Measurements from ENCODE around the gene KCNQ2. TPM values are rescaled to one million over a fixed set of nuclear protein-coding genes. Genes with fewer than 3 reads are reported as not detected.

Gene KCNQ2
- total RNA-seq, 1 experiment from 2014 or later = 86.5 TPM

DNA sequence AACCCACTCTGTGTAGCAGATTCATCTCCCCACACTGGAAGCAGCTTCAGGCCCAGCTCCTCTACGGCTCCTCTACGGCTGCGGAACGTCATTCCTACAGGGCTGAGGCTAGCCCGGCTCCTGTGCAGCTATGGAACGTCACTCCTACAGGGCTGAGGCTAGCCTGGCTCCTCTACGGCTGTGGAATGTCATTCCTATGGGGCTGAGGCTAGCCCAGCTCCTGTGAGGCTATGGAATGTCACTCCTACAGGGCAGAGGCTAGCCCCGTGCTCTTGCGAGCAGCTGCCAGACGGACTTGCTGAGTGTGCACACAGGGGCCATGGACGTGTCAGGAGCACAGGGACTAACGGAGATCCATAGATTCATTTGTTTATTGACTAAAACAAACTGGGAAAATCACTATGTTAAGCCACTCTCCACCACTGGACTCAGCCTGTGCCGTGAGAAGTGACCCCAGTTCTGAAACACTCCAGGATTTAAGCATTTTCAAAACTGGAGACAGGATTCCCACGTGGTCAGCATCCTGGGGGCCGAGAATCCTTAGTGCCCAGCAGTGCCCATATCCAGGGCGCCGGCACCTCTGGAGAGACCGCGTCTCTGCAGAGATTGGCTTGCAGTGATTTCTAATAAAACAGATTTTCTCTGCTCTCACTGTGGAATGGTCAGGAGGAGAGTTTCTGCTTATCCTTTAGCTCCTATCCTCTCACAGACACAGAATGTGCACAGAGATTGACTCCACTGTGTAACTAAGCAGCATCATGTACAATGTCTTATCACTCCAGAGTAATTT, 5.0 kb downstream of the KCNQ2 start:
- BruUV-seq (replicated peaks) = no TSS peak

DNA sequence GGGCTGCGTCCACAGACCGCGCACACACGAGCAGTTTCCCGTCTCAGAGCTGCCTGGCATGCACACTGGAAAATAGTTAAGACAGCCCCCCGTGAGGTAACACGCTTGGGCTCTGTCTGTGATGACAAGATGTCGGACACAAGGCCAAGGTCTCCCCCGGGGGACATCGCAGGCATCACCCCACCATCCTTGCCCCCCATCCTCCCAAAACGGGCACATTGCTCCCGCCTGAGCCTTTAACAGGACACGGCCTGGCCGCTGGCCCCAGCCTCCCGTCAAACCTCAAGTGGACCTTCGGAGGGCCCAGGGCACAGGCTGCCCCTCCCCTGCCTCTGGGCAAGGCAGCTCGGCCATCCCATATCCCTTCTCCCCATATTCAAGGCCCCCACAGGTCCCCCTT, 5.6 kb downstream of the KCNQ2 start:
- ATAC-seq = no peak
- Histone ChIP-seq H3K36me3 (ENCODE audit: control insufficient read depth in 1 of 2, insufficient read depth in 2 of 2, low read length in 2 of 2) (no peaks in the 10 kb centered on the region), H3K27ac (ENCODE audit: low read depth, low read length) (no peak overlapping the region), H3K4me1 (ENCODE audit: control insufficient read depth in 1 of 2, insufficient read depth in 2 of 2, low read length in 2 of 2) (peaks cover 4 to 19% of the 10 kb centered on the region in 2 experiments; a peak in 2 of 4 replicates), H3K4me2 (ENCODE audit: low read length) (no peak overlapping the region), H3K27me3 (ENCODE audit: insufficient read depth, low read length) (no peaks in the 10 kb centered on the region), H3K4me3 (replicated peaks in 1 of 2; ENCODE audit: low read depth in 1 of 2, low read length in 2 of 2) (no peak overlapping the region), H4K20me1 (ENCODE audit: insufficient read depth) (no peaks in the 10 kb centered on the region), H3K79me2 (ENCODE audit: insufficient read depth, low read length) (peaks cover 80% of the 10 kb centered on the region), H2AFZ (ENCODE audit: low read depth, low read length, poor library complexity, severe bottlenecking) (no peak overlapping the region), H3K9me3 (ENCODE audit: control insufficient read depth in 1 of 2, insufficient read depth in 1 of 2, low read depth in 1 of 2, low read length in 2 of 2) (no peaks in the 10 kb centered on the region), H3K9ac (ENCODE audit: low read length) (no peak overlapping the region), H3K9me2 (ENCODE audit: insufficient read depth) (no peaks in the 10 kb centered on the region)
- DNase-seq (ENCODE audit: low read depth, low spot score) = no peak
- ChIA-PET CTCF (no interaction called here), RAD21 (ENCODE audit: low non-redundant PET in 1 of 2, low total read pairs in 2 of 2, uncharacterized antibody in 2 of 2, unreplicated experiment in 2 of 2) (no interaction called here), POLR2A (no interaction called here)
- BruUV-seq (replicated peaks) = no TSS peak
- intact Hi-C loops (cut with micrococcal nuclease) = no loop called here
- no peak for TF ChIP-seq CEBPB (IDR thresholded peaks at IDR 0.05; ENCODE audit: low read depth)
- no peak for TF ChIP-seq EZH2 (IDR thresholded peaks at IDR 0.05)
- TF ChIP-seq, protein P1, sequence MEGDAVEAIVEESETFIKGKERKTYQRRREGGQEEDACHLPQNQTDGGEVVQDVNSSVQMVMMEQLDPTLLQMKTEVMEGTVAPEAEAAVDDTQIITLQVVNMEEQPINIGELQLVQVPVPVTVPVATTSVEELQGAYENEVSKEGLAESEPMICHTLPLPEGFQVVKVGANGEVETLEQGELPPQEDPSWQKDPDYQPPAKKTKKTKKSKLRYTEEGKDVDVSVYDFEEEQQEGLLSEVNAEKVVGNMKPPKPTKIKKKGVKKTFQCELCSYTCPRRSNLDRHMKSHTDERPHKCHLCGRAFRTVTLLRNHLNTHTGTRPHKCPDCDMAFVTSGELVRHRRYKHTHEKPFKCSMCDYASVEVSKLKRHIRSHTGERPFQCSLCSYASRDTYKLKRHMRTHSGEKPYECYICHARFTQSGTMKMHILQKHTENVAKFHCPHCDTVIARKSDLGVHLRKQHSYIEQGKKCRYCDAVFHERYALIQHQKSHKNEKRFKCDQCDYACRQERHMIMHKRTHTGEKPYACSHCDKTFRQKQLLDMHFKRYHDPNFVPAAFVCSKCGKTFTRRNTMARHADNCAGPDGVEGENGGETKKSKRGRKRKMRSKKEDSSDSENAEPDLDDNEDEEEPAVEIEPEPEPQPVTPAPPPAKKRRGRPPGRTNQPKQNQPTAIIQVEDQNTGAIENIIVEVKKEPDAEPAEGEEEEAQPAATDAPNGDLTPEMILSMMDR (IDR thresholded peaks at IDR 0.05 in 2 of 3, conservative IDR thresholded peaks at IDR 0.05 in 1 of 3; ENCODE audit: borderline replicate concordance in 1 of 3, insufficient read depth in 1 of 3, low read depth in 2 of 3, low read length in 2 of 3) = no peak
- no peak for TF ChIP-seq TCF7L2 (IDR thresholded peaks at IDR 0.05; ENCODE audit: borderline replicate concordance, extremely low read depth, insufficient read depth, insufficient read length)
- TF ChIP-seq, protein P2, sequence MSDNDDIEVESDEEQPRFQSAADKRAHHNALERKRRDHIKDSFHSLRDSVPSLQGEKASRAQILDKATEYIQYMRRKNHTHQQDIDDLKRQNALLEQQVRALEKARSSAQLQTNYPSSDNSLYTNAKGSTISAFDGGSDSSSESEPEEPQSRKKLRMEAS (IDR thresholded peaks at IDR 0.05) = no peak
- no peak for TF ChIP-seq EGR1 (IDR thresholded peaks at IDR 0.05; ENCODE audit: low read depth)

More for the DNA sequence above, 5.0 kb downstream of the KCNQ2 start:
- Histone ChIP-seq H3K36me3 (ENCODE audit: control insufficient read depth in 1 of 2, insufficient read depth in 2 of 2, low read length in 2 of 2) (no peaks in the 10 kb centered on the region), H4K20me1 (ENCODE audit: insufficient read depth) (no peaks in the 10 kb centered on the region), H3K79me2 (ENCODE audit: insufficient read depth, low read length) (peaks cover 80% of the 10 kb centered on the region), H3K27ac (ENCODE audit: low read depth, low read length) (no peak overlapping the region), H3K9ac (ENCODE audit: low read length) (no peak overlapping the region), H3K9me3 (ENCODE audit: control insufficient read depth in 1 of 2, insufficient read depth in 1 of 2, low read depth in 1 of 2, low read length in 2 of 2) (no peaks in the 10 kb centered on the region), H3K4me2 (ENCODE audit: low read length) (no peak overlapping the region), H3K27me3 (ENCODE audit: insufficient read depth, low read length) (no peaks in the 10 kb centered on the region), H3K4me3 (replicated peaks in 1 of 2; ENCODE audit: low read depth in 1 of 2, low read length in 2 of 2) (no peak overlapping the region), H3K9me2 (ENCODE audit: insufficient read depth) (no peaks in the 10 kb centered on the region), H3K4me1 (ENCODE audit: control insufficient read depth in 1 of 2, insufficient read depth in 2 of 2, low read length in 2 of 2) (peaks cover 4 to 18% of the 10 kb centered on the region in 2 experiments; a peak in 2 of 4 replicates), H2AFZ (ENCODE audit: low read depth, low read length, poor library complexity, severe bottlenecking) (no peak overlapping the region)
- no peak for ATAC-seq
- CTCF ChIA-PET = no interaction called here
- intact Hi-C loops (cut with micrococcal nuclease) = no loop called here
- POLR2A ChIA-PET = no interaction called here
- RAD21 ChIA-PET (ENCODE audit: low non-redundant PET in 1 of 2, low total read pairs in 2 of 2, uncharacterized antibody in 2 of 2, unreplicated experiment in 2 of 2) = no interaction called here
- DNase-seq (ENCODE audit: low read depth, low spot score) = no peak
- TF ChIP-seq, protein P3, sequence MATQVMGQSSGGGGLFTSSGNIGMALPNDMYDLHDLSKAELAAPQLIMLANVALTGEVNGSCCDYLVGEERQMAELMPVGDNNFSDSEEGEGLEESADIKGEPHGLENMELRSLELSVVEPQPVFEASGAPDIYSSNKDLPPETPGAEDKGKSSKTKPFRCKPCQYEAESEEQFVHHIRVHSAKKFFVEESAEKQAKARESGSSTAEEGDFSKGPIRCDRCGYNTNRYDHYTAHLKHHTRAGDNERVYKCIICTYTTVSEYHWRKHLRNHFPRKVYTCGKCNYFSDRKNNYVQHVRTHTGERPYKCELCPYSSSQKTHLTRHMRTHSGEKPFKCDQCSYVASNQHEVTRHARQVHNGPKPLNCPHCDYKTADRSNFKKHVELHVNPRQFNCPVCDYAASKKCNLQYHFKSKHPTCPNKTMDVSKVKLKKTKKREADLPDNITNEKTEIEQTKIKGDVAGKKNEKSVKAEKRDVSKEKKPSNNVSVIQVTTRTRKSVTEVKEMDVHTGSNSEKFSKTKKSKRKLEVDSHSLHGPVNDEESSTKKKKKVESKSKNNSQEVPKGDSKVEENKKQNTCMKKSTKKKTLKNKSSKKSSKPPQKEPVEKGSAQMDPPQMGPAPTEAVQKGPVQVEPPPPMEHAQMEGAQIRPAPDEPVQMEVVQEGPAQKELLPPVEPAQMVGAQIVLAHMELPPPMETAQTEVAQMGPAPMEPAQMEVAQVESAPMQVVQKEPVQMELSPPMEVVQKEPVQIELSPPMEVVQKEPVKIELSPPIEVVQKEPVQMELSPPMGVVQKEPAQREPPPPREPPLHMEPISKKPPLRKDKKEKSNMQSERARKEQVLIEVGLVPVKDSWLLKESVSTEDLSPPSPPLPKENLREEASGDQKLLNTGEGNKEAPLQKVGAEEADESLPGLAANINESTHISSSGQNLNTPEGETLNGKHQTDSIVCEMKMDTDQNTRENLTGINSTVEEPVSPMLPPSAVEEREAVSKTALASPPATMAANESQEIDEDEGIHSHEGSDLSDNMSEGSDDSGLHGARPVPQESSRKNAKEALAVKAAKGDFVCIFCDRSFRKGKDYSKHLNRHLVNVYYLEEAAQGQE (IDR thresholded peaks at IDR 0.05; ENCODE audit: low read depth) = no peak

Data from HCT116 (cell line).